HG03064 (cell line): ENCODE measurements around the gene ZNF341.

Source experiments
- ATAC-seq: cut with Tn5 transposase; IDR thresholded peaks from one replicate; pipeline ENCODE4 v1.9.1; 2021; ENCODE audit warnings: low read depth; ENCODE audit not compliant: unreplicated experiment

The ZNF341 gene

GRCh38 chr20:33820362-33820761 lies 88.6 kb downstream of the ZNF341 start:
- ATAC-seq: no peak

- ATAC-seq: no peak
Observed at GRCh38 chr20:33821270-33821836, 89.6 kb downstream of the ZNF341 start.

- no peak for ATAC-seq
Observed at GRCh38 chr20:33822423-33822822, 90.6 kb downstream of the ZNF341 start.

GRCh38 chr20:33822991-33823390 lies 91.2 kb downstream of the ZNF341 start:
- no peak for ATAC-seq

GRCh38 chr20:33824852-33825251 lies 93.1 kb downstream of the ZNF341 start:
- ATAC-seq: no peak

- no peak for ATAC-seq
Observed at GRCh38 chr20:33825340-33826269, 93.8 kb downstream of the ZNF341 start.

GRCh38 chr20:33826270-33826897 lies 94.6 kb downstream of the ZNF341 start:
- ATAC-seq: no peak

- no peak for ATAC-seq
Observed at GRCh38 chr20:33827109-33827508, 95.3 kb downstream of the ZNF341 start.

GRCh38 chr20:33827634-33828325 lies 96.0 kb downstream of the ZNF341 start:
- no peak for ATAC-seq

- ATAC-seq: no peak
Observed at GRCh38 chr20:33828326-33828844, 96.6 kb downstream of the ZNF341 start.

GRCh38 chr20:33828967-33829560 lies 97.3 kb downstream of the ZNF341 start:
- no peak for ATAC-seq

GRCh38 chr20:33829636-33830035 lies 97.8 kb downstream of the ZNF341 start:
- no peak for ATAC-seq

GRCh38 chr20:33830371-33830770 lies 98.6 kb downstream of the ZNF341 start:
- ATAC-seq: no peak

- ATAC-seq: no peak
Observed at GRCh38 chr20:33832103-33832804, 100.5 kb downstream of the ZNF341 start.

GRCh38 chr20:33833333-33833732 lies 101.5 kb downstream of the ZNF341 start:
- ATAC-seq: no peak

GRCh38 chr20:33835615-33836172 lies 103.9 kb downstream of the ZNF341 start:
- no peak for ATAC-seq

GRCh38 chr20:33836277-33836676 lies 104.5 kb downstream of the ZNF341 start:
- no peak for ATAC-seq

- no peak for ATAC-seq
Observed at GRCh38 chr20:33837096-33837830, 105.5 kb downstream of the ZNF341 start.
